GM18511 (cell line): ENCODE measurements around the gene MSI2.

Experiments used
- ATAC-seq: cut with Tn5 transposase; IDR thresholded peaks from one replicate; pipeline ENCODE4 v1.9.1; 2021; ENCODE audit warnings: mild to moderate bottlenecking, moderate library complexity; ENCODE audit not compliant: unreplicated experiment

The MSI2 gene

DNA sequence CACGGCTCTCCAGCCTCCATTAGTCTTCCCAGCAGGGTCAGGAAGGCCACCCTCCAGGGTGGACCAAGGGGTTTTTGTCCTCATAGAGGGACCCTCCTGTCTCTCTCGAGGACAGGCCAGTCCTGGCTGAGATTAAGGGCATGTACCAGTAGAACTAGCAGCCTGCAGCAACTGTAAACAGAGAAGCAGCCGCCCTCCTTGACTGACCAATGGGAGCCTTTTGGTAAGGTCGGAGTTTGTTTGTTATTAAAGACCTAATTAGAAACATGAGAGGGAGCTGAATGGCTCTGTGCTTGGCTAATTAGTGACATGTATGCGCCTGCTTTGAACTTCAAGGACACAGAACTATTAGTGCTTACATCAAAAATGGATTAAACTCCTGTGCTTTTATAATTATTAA, 408.8 kb downstream of the MSI2 start:
- no peak for ATAC-seq

DNA sequence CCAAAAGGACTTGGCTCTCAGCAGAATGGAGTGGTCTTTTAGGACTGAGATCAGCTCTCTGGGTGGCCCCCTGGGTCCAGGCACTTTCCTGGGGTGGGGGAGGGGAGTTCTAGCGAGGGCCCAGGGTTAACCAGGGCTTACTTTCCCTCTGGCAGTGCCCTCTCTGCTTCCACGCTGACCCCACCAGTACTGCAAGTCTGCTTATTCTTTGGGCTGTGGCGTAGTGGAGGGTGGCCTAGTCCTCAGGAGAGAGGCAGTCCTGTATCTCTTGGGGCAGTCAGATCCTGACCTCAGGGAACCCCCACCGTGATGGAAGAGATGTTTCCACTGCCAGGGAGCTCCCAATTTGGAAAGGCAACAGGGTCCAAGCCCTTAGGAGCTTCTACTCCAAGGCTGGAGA, 409.4 kb downstream of the MSI2 start:
- no peak for ATAC-seq

DNA sequence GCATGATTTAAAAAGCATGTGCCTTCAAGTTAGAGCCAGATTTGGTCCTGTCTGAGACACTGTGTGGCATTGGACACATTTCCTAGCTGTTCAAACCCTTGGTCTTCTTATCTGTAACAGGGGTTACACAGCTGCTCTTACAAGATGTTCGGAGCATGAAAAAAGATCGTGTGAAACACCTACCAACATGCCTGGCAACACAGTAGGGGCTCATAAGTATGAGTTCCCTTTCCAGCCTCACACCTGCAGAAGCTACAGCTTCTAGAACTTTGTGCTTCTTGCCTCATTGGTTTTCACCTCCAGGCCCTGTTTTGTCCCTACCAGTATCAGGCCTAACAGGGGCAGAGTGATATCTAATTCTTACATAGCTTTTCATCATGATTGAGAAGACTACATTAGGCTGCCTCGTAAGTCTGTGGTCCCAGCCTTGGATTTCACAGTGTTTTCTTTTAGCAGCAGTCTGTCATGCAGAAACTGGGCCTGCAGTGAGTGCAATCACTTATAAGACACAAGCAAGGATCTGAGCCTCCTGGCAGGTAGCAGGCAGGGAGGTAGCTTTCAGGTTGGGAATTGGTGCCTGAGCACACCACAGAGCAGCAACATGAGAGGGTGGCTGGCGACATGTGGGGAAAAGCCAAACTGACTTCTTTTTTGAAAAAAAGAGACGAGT, 410.0 kb downstream of the MSI2 start:
- ATAC-seq, result no peak

DNA sequence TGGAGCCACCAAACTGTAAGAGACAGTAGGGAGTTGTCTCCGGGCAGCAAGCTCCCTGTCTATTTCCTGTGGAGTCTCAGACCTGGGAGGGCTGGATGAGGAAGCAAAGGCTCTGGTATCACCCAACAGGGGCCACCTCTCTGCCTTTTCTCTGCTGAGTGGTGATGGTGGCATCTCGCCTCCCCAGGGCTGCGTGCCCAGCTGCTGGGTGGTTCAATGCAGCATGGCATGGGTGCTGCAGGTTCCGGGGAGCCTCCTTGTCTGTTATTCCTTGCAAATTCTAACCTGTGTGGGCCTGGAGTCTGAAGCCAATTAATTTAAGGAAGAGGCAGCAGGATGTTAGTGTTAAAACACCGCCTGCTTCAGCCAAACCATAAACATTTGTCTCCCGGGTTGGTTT, 410.6 kb downstream of the MSI2 start:
- no peak for ATAC-seq

DNA sequence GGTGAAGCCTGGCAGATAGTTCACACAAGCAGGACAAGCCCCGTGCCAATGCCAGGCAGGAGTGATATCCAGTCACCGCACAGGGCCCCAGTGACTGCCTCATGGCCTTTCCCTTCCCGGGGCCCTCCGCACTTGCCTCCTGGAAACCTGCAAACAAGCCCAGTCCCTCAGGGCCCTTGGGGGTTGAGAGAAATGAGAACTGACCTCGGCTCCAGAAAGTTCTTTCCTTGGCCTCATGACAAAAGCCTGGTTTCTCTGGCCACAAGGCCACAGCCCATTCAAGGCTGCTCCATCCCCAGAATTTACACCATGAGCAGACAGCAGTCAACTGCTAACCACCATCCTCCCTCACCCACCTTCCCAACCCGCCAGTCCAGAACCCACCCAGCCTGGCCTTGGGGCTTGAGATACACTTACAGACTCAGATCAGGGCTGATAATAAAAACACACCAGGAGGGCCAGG, 411.2 kb downstream of the MSI2 start:
- ATAC-seq, result no peak

DNA sequence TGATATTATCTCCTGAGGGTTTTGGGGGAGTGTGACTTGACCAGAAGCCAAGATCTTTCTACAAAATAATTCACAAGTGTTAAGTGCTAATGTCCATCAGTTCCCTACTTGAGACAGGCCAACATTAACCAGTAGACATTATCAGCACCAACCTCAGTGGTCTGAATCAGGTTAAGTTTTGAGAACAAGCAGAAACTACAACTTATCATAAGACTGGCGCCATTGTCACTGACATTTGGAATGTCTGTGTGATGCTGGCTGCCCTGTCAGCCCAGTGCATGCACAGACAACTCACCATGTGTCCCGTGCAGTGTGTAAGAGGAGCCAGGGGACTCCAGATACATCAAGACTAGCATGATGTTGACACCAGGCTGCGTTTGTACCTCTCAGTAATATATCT, 412.0 kb downstream of the MSI2 start:
- no peak for ATAC-seq

DNA sequence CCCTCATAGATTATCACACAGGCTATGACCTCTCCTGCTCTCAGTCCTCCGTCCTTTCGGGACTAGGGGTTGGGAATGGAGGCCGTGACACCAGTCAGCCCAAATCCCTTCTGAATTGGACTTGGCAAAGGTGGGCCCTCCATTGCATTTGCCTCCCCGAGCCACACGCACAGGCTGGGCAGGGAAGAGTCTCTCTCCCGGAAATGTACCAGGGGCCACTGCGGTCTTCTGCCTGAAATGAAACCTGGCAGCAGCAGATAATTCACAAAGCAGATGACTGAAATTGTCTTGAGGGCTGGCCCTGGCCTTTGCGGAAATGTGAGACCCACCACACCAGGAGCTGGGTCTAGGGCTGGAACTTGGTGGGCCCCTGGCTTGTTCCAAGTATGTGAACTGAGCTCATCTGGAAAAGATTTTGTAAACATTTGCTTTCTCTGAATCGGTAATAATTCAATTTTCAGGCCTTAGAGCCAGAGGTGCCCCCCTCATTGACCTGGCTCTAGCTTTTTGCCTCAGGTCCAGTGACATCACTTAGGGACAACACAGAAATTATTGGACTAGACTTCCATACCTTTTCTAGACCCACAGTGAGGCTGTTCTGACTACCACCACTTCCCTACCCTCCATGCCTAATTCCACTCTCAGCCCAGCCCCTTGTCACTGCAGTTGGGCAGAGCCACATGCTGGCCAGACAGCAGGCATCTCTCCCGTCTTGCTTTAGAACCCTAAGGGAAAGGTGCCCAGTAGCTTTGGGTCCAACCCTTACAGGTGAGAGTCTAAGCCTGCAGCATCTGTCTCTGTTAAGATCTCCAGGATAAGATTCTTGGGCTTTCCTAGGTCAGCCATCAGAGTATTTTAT, 413.6 kb downstream of the MSI2 start:
- ATAC-seq, result no peak

DNA sequence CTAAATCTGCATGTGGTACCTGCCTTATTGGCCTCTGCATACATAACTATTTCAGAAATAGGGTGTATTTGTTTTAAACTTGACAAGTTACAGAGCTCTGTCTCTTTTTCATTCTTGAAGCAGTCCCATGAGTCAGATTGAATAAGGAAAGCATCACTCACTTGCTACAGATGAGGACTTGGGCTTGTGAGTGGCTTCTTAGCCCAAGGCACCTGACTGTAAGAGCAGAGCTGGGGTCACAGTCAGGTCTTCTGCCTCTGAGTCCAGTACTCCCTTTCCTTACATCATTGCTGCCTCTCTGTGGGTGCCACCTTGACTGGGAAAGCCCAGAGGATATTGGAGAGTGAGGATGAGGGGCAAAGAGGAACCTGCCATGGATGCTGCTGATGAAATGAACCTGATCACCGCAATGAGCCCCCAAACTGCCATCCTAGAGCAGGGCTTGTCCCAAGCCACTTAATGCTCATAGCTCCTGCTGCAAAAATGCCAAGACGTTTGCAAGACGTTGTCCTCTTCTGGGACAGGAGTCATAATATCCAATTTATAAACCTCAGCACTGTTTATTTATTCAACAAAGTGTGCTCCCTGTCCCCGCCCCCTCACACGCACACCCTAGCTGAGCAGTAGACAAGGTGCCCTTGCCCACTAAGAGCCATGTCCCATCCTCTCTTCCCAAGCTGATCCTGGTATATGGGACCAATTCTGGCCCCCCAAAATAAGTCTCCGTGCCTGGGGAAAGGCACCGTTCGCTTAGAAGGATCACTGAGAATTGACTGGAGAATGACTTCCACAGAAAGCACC, 414.6 kb downstream of the MSI2 start:
- ATAC-seq, result no peak

DNA sequence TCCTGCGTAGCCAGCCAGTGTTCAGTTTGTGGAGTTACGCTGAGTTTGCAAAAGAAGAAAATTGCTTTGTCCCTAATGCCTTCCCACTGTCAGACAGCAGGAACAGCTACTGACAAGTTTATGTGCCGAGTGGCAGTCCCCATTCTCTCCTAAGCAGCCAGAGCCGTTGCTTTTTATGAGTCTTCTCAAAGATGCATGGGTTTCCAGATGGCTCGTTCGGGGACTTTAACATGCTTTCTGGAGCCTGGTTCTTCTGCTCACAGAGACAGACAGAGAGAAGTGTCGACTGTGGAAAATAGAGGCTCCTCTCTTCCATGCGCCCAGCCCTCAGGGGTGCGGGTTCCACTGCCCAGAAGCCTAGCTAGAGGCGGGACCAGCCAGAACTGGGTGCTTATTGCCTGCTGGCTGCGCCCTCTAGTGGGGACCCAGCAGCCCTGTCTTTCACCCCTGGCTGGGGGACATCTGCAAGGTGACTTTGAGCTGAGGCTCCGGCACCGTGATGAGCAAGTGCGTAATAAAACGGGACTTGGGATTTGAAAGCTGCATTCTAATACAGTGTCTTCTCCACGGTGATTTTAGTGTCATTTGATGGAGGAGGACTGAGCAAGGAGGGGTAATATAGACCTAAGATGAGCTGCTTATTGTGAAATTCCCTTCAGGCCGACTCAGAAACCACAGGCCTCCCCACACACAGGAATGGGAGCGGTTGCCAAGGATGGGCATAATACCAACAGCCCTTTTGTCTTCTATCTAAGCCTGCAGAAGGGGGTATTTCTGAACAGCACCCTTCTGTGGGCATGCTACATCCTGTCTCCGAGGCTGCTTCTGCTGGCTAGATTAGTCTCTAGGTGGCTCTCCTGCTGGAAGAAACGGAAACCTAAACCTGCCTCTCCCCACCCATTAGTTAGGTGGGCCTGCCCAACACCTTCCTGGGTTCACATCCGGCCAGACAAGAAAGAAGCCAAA, 415.6 kb downstream of the MSI2 start:
- peak; percentile 62 for ATAC-seq

DNA sequence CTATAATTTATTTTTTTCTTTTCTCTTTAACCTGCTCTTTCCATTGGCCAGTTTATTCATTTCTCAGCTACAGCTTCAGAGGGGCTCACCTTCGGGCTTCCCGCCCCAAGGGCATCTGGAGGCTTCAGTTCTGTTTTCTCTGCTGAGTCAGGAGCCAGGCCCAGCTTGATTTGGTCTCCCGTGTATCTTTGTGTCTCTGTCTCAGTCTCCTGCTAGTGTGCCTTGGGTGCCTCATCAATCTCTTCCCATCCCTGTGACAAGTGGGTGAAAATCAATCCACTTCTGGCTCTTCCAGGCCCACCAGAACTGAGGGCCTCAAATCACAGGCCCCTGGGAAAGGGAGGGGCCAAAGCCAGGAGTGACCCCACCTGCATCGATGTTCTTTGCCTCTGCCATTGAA, 416.6 kb downstream of the MSI2 start:
- ATAC-seq, result no peak

DNA sequence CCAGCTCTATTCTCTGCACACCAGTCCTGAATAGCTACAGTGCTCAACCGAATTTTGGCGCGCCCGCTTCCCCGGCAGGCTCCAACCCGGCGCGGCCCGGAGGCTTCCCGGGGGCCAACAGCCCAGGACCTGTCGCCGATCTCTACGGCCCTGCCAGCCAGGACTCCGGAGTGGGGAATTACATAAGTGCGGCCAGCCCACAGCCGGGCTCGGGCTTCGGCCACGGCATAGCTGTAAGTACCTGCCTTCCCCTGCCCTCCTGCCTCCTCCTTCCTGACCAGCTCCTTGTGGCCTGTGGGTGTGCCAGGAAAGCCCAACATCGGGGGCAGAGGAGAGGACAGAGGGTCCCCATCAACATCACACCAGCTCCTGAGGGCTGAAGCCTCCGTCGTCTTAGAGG, 418.6 kb downstream of the MSI2 start:
- ATAC-seq, result no peak

DNA sequence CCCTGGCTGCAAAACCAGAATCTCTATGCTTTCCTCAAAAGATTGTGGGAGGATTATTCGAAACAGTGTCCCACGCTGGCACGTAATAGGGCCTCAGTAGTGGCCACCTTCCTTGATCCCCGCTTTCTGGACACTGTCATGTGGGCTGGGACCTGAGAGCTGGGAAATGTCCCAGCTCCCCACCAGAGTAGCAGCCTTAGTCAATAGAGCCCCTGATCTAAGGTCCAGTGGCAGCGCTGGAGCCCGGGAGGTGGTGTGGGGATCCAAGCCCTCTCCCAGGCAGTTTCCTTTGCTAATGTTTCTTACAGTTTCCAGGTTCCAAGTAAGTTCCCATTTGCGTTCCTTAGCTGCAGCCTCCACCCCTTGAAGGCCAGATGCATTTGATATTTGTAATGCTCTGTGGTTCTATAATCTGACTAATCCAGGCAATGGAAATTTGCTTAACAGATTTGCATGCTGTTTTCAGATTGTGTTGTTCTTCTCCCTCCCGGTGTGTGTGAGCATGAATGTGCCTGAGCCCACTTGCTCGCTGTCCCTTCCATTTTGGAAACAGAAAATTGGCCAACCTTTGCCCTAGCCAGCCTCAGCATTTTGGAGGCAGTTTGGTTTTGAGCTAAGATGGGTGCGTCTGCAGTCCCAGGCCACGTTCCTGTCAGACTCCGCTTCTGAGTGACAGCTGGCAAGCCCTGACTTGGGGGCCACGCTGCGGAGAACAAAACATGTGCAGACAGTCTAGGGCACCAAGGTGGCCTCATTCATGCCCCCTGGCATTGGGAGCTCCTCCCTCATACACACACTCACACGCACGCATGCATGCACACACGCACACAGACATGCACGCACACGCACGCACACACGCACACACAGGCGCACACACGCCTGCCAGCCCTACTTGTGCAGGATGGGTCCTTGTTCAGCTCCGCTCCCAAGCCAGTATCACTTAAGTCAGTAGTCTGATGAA, 419.4 kb downstream of the MSI2 start:
- no peak for ATAC-seq

DNA sequence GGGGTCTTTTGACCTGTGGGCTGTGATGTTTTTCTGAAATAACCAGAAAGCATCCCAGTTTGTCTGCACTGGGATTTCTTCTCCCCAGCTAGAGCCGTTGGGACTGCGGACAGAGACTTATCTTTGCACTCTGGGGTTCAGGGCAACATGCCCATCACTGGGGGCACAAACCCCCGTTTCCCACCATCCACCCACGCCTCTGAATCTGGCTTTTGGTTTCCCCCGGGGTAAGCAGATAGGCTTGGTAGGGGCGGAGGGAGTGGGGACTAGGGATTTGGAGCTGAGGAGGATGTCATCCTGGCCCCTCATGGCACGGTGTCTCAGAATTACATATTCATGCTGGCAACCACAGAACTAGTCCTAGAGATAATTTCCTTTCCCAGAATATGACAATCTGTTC, 420.2 kb downstream of the MSI2 start:
- no peak for ATAC-seq

DNA sequence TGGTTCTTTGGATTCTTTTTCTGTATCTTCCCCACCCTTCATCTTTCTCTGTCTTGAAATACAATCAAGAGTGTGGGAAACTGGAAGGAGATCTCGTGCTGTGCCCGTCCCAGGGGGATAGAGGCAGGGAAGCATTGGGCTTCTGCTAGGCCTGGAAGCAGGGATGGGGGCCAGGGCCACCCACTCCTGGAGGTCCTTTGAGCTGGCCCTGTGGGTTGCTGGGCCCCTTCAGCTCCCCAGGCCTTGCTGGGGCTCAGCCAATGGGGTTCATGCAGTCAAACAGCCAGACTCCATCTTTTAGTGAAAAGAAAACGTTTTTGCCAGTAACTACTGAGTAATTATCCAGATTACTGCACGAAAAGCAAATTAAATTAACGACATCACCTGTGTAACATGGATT, 421.0 kb downstream of the MSI2 start:
- ATAC-seq, result no peak

DNA sequence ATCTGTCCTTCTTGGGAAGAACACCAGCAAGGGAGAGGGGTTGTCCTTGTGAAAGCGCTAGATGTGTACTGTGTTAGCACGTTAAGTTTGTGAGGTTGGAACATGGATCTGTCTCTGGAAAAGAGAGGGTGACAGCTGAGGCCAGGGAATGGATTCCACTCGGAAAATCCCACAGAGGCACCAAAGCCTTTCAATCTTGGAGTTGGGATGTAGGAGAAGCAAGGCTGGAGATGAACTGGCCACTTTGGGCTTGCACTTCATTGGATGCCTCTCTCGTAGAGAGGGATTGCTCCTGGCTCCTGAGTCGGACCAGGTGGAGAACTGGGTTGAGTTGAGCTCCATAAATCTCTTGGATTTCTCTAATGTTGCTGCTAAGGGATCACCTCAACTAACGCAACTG, 421.5 kb downstream of the MSI2 start:
- no peak for ATAC-seq

DNA sequence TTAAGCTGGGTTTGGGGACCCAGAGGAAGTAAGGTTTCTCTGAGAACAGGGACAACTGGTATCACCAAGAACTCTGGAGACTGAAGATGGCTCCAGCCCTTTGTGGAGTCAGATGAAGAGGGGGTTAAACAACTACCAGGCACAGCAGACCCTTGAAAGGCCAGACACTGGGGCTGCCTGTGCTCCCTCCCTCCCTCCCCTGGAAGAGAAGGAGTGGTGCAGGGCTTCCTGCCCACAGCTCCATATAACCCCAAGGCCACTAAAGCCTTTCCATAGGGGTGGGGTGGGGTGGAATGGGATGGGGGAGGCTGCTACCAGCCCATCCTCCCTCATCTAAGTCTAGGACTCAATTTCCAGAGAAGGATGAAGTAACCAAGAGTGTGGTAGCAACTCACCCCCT, 422.1 kb downstream of the MSI2 start:
- ATAC-seq, result no peak

DNA sequence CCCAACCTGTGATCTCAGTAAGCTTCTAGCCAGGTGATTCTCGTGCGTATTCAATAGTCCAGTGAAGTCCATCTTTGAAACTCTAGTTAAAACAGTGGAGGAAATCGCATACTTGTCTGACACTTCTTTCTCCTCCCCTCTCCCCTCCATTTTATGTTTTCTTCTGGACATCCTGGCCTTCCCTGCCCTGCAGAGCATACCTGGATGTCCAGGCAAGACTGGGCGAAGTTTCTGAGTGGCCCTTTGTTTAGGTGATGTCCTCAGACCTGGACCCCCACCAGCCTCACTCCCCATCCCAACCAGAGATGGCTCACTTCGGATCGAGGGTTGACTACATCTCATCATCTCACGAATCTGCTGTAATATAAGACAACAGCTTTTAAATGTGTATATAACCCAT, 423.0 kb downstream of the MSI2 start:
- ATAC-seq, result no peak

DNA sequence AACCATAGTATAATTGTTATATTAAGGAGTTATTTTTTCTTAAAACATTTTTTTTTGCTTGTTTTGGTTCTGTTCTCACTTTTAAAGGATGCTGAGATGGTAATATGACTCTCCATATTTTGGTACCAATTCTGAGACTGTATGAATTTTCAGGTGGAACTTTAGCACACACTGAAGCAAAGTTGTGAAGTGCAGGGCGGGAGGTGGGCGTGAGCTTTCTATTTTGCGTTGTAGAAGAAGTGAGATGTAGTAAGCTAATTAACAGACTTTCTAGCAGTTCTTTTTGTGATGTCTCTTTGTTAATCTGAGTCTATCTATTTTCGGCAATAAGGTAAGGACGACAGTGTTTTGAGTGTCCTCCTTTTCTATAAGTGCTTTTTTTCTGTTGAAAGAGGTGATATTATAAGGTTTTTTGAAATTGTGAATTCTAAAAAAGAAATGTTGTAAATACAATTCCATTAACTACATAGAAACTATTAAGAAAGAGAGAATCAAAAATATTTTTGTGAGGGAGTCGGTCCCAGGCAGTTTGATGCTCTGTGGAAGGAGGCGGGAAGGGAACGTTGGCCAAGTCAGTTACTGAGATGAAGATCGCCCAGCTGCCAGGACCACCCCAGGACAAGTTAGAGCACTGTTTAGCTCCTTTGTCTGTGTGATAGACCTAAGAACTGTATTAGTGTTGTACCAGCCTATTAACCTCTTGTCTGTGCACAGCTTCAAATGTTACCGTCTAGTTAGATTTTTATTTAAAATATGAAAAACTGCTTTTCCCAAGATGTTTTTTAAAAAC, 423.8 kb downstream of the MSI2 start:
- ATAC-seq, result no peak

DNA sequence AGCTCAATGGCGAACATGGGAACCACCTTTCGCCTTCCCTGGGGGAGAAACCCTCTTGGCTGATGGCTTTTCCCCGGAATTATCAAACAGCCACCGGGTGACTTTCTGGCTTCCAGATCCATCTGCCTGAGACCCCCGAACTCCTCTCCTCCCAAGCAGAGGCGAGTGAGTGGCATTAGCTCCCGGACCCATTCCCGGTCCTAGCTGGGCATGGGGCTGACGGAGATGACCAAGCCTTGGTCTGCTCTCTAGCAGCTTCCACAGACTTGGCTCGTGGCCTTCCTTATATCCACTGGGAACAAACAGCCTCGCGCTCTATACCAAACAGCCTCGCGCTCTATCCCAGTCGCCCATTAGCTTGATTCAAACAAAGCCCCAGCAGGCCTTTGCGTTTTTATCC, 426.4 kb downstream of the MSI2 start:
- ATAC-seq, result no peak
